HEK293T (cell line): ENCODE results near the gene NUDT2.

Source experiments
- BHLHE40 ChIP-seq: fragments of 450-650 bp; IDR thresholded peaks from 2 replicates; pipeline ENCODE4 v1.6.1; 2016; ENCODE audit warnings: mild to moderate bottlenecking, moderate library complexity, borderline replicate concordance
- ELF4 ChIP-seq: fragments of 450-650 bp; IDR thresholded peaks from 2 replicates; pipeline ENCODE4 v1.6.1; 2017; ENCODE audit warnings: antibody characterized with exemption
- FOXA1 ChIP-seq: fragments of 450-650 bp; IDR thresholded peaks from 2 replicates; pipeline ENCODE4 v1.6.1; 2016; ENCODE audit warnings: mild to moderate bottlenecking
- FOXM1 ChIP-seq: fragments of 450-650 bp; IDR thresholded peaks from 2 replicates; pipeline ENCODE4 v1.6.1; 2017; ENCODE audit warnings: mild to moderate bottlenecking, borderline replicate concordance
- SP1 ChIP-seq: fragments of 450-650 bp; IDR thresholded peaks from 2 replicates; pipeline ENCODE4 v1.6.1; 2017
- SUZ12 ChIP-seq: fragments of 450-650 bp; IDR thresholded peaks from 2 replicates; pipeline ENCODE4 v1.6.1; 2016; ENCODE audit warnings: mild to moderate bottlenecking

DNA sequence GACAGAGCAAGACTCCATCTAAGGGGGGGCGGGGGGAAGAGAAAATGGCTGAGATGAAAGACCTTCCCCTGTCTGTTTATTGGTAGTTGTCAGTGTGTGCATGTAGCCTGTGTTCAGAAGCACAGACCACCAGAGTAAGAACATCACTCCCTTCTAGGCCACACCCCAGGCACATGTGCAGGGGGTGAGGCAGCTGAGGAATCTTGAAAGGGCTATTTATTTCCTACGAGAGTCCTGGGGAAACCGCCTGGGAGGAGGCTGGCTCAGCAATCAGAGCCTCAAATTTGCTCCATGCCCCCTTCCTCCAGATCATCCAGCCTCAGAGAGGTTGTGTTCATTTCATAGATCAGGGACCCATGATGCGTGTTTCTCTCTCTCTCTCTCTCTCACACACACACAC, 40.3 kb downstream of the NUDT2 start:
- TF ChIP-seq SUZ12 (no peak), ELF4 (no peak), FOXM1 (no peak), BHLHE40 (no peak), SP1 (no peak), FOXA1 (no peak)
